ENCODE measurements around the gene OXCT1.

Gene OXCT1

GRCh38 chr5:41843456-41844370 is 26.5 kb downstream of the OXCT1 start:
- peak; percentile 72 for DNase-seq (ENCODE audit: low read depth)
- TF ChIP-seq, protein P1, sequence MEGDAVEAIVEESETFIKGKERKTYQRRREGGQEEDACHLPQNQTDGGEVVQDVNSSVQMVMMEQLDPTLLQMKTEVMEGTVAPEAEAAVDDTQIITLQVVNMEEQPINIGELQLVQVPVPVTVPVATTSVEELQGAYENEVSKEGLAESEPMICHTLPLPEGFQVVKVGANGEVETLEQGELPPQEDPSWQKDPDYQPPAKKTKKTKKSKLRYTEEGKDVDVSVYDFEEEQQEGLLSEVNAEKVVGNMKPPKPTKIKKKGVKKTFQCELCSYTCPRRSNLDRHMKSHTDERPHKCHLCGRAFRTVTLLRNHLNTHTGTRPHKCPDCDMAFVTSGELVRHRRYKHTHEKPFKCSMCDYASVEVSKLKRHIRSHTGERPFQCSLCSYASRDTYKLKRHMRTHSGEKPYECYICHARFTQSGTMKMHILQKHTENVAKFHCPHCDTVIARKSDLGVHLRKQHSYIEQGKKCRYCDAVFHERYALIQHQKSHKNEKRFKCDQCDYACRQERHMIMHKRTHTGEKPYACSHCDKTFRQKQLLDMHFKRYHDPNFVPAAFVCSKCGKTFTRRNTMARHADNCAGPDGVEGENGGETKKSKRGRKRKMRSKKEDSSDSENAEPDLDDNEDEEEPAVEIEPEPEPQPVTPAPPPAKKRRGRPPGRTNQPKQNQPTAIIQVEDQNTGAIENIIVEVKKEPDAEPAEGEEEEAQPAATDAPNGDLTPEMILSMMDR (IDR thresholded peaks at IDR 0.05; ENCODE audit: insufficient read depth, low read depth, low read length, missing control alignments): peak; percentile 61
- no peak overlapping the region for H3K4me3 ChIP-seq (ENCODE audit: low read depth, low read length)

DNA sequence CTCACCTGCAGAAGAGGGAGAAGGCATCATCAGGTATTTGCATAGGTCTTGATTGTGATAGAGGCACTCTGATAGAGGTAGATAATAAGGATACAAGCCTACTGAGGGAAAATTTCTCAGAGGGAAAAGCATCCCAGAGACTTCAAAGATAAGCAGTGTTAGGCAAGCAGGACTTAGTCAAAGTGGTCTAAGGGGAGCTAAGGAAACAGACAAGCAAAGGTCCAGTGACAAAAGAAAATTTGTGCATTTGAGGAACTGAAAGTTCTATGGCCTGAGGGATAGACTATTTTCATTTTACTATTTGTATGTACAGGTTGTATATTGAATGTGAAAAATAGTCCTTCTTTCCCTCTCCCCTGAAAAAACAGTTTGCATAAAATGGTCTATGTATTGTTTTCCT is 27.4 kb downstream of the OXCT1 start:
- TF ChIP-seq, protein P1 (IDR thresholded peaks at IDR 0.05; ENCODE audit: insufficient read depth, low read depth, low read length, missing control alignments): no peak
- H3K4me3 ChIP-seq (ENCODE audit: low read depth, low read length): no peak overlapping the region
- peak; percentile 34 for DNase-seq (ENCODE audit: low read depth)

GRCh38 chr5:41841325-41841724 is 28.9 kb downstream of the OXCT1 start:
- no peak for DNase-seq (ENCODE audit: low read depth)
- no peak overlapping the region for H3K4me3 ChIP-seq (ENCODE audit: low read depth, low read length)
- TF ChIP-seq, protein P1 (IDR thresholded peaks at IDR 0.05; ENCODE audit: insufficient read depth, low read depth, low read length, missing control alignments): no peak

DNA sequence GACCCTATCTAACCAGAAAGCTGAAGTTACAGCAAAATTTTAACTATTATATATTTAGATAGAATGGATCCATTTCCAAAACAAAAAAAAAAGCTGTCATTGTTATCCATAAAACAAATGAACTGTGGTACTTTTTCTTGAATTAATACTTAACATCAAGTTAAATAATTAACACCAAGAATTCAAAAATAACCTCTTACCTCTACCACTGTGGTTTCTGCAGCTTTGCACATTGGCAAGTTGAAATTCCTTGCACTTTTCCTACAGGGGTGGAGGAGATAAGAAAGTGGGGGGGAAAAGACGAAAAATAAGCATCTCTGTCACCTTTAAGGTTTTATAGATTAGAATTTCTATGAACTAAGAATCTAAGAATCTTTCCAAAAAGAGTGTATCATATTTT is 30.0 kb downstream of the OXCT1 start:
- DNase-seq (ENCODE audit: low read depth): no peak
- TF ChIP-seq, protein P1 (IDR thresholded peaks at IDR 0.05; ENCODE audit: insufficient read depth, low read depth, low read length, missing control alignments): no peak
- no peak overlapping the region for H3K4me3 ChIP-seq (ENCODE audit: low read depth, low read length)

GRCh38 chr5:41837793-41838192 is 32.4 kb downstream of the OXCT1 start:
- no peak for DNase-seq (ENCODE audit: low read depth)
- TF ChIP-seq, protein P1 (IDR thresholded peaks at IDR 0.05; ENCODE audit: insufficient read depth, low read depth, low read length, missing control alignments): no peak
- H3K4me3 ChIP-seq (ENCODE audit: low read depth, low read length): no peak overlapping the region

DNA sequence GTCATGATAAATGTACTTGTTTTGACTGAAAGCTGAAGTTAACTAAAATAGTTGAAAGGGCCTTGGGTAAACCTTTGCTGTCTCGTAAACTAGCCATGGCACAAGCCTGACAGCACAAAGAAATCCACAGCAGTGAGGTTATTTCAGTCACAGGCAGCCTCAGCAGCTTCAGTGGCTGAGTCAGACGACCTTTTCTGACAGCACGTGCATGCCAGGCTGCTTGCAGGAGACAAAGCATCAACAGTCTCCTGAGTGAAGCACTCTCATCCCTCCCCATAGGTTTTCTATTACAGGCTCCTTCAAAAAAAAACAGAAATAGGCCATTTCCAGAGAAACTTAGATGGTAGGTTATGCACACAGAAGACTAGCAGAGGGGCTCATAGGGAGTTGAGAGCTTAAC is 34.6 kb downstream of the OXCT1 start:
- TF ChIP-seq, protein P1 (IDR thresholded peaks at IDR 0.05; ENCODE audit: insufficient read depth, low read depth, low read length, missing control alignments): no peak
- DNase-seq (ENCODE audit: low read depth): no peak
- no peak overlapping the region for H3K4me3 ChIP-seq (ENCODE audit: low read depth, low read length)

Measured in GM12865 (cell line).